NCI-H1436 (cell line): ENCODE measurements around the gene MYD88.
"Not testable (repeated sequence)": the region's sequence is repeated elsewhere in the genome, so short reads cannot be mapped to it uniquely, and the experiment has no call there.

Source experiments
- DNase-seq: peaks from one replicate; lab custom pipeline; 2025; lab: John Stamatoyannopoulos, UW

MYD88 gene

GRCh38 chr3:38142959-38143358 is 4.5 kb downstream of the MYD88 start:
- DNase-seq = no peak

DNA sequence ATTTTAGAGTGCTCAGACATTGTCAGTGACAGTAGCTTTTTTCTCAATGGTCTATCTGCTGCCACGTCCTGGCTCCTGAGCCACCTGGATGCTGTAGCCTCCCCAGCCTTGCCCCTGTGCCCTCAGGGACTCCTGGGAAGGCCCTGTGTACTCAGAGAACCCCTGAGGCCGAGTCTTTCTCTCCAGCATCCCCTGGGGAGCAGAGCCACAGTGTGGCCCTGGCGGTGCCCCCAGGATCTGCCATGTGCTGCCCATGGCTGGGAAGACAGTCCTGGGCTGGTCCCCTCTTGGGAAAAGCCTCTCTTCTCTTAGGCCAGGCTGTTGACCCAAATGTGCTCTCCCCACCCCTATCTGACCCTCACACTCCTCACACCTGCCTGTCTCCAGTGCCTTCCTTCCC is 5.0 kb downstream of the MYD88 start:
- no peak for DNase-seq

DNA sequence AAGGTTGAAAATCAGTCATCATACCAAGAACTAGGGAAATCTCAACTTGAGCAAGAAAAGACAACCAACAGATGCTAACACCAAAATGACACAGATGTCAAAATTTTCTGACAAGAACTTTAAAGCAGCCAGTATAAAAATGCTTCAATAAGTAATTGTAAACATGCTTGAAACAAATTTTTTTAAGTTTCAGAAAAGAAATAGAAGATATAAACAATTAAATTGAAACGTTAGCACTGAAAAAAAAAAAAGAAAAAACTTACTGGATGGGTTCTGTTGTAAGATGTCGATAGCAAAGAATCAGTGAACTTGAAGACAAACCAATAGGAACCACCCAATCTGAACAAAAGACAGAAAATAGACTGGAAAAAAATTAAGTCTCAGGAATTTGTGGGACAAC is 8.0 kb downstream of the MYD88 start:
- no peak for DNase-seq

DNA sequence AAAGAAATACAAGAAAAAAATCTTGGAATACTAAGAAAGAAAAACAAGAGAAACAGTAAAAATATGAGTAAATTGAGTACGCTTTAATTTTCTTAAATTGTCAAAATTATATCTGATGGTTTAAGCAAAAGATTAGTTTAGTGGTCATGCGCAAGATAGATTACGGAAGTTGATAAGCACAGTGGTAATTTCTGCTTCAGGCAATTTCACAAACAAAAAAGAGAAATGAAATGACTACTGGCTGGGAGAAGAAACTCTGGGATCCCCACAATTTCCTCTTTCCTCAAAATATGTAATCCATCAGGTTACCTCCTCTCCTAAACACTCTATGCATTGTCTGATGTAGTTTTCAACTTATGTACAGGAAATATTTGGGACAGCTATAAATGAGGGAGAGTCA is 9.0 kb downstream of the MYD88 start:
- DNase-seq = no peak

DNA sequence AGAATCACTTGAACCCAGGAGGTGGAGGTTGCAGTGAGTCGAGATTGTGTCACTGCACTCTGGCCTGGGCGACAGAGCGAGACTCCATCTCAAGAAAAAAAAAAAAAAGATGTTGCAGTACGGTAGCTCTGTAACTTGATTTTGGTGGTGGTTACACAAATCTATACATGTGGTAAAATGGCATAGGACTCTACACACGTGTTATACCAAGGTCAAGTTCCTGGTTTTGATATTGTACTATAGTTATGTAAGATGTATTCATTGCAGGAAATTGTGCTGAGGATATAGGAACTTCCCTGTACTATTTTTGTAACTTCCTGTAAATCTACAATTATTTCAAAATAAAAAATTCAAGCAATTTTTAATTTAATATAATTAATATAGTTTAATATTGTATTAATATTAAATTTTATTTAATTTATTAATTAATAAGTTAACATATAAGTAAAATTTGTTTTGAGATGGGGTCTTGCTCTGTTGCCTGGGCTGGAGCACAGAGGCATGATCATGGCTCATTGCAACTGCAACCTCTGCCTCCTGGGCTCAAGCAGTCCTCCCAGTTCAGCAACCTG is 9.9 kb downstream of the MYD88 start:
- DNase-seq = no peak

- DNase-seq = no peak
Measured at GRCh38 chr3:38149708-38150107, 11.2 kb downstream of the MYD88 start.

DNA sequence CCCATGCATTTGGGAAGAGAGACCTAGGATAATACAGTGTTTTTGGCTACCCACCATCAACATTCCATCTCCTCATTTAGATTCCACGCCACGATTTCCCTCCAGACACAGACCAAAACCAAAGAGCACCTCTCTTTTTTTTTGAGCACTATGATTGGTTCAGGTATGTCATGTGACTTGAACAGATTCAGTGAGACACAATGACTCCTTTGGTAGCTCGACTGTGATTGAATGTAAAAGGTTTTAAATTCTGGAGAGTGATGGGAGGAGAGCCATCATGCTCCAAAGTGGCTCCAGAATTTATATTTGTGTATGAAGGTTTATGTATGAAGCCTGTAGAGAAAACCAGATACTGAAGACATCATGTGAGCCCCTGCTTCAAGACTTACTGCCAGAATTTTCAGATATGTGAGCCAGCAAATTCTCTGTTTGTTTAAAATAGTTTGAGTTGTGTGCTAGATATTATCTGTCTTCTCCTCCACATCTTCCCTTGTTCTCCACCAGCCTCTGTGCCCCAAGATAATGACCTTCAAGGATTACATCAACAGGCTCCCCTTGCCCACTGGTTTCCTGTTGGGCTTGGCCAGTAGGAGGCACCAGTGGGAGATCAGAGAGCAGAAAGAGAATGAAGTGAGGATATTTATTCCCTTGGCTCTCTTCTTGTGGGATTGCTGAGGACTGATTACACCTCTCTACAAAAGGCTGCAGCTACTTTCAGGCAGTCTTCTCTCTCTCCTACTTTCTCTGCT is 12.5 kb downstream of the MYD88 start:
- no peak for DNase-seq

GRCh38 chr3:38151667-38152265 is 13.3 kb downstream of the MYD88 start:
- DNase-seq = no peak

DNA sequence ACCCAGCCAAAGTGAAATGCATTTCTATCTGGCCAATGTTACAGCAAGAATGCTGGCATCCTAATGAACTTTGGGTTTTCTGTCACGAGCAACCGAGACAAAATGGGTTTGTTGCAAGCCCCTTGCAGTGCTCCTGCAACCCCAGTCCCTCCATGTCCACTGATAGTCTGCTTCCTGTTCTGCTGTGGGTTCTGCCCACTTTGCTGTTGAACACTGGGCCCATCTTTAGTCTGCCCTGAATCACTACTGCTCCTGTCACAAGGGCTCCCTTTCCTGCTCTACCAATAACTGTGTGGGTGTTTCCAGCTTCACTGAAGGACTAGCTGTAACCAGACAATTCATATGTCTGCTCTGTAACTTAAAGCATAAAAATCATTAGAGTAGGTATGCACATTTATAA is 14.1 kb downstream of the MYD88 start:
- DNase-seq = no peak

GRCh38 chr3:38153221-38153620 is 14.8 kb downstream of the MYD88 start:
- DNase-seq = no peak

- no peak for DNase-seq
Measured at GRCh38 chr3:38154033-38154494, 15.6 kb downstream of the MYD88 start.

- DNase-seq = no peak
Measured at GRCh38 chr3:38154625-38155255, 16.3 kb downstream of the MYD88 start.

DNA sequence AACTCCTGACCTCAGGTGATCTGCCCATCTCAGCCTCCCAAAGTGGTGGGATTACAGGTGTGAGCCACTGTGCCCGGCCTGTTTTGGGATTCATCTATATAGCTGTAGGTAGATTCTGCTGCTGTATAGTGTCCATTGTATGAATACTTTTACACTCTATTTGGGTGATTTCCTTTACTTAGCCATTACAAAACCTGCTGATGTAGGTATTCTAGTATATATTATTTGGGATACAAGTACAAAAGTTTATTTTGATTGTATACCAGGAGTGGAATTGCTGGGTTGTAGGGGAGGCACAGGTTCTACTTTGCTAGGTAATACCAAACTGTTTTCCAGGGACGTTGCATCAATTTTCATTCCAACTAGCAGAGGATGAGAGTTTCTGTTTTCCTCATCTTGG is 17.4 kb downstream of the MYD88 start:
- DNase-seq = no peak

GRCh38 chr3:38157117-38157516 is 18.7 kb downstream of the MYD88 start:
- DNase-seq = no peak

DNA sequence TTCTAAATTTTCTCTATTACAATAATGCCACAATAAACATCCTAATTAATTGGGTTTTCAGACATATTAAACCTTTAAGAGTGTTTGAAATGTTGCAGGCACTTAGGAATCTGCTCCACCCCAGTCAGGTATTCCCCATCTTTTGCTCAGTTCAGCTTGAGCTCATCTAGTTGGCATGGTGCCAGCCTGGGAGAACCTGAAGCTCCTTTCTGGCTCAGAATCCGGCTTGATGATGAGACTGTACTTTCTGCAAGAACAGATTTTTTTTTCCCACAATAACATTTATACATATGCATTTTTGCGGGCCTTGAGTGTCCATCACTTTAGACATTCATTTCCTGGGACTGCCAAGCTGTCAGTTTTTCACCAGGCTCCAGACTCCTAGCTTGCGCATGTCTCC is 19.1 kb downstream of the MYD88 start:
- DNase-seq = no peak

DNA sequence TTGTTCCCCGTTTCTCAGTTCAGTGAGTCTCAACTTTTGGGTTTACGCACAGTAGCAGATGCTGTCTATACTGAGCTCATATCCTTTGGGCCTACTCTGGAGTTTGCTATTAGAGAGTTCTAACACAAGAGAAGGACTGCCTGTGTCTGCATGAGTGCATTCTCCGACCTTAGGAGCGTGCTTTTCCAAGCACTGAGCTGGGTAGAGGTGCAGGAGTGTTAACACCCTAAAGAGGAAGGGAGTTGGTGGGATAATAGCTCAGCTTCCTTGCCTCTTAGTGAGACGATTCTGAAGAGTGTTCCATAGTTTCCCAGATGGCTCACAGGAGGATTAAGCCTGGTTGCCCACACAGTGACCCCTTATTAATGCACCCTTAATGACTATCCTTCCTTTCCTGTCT is 20.0 kb downstream of the MYD88 start:
- DNase-seq = no peak

- DNase-seq = not testable (repeated sequence)
Measured at GRCh38 chr3:38160704-38161103, 22.2 kb downstream of the MYD88 start.

DNA sequence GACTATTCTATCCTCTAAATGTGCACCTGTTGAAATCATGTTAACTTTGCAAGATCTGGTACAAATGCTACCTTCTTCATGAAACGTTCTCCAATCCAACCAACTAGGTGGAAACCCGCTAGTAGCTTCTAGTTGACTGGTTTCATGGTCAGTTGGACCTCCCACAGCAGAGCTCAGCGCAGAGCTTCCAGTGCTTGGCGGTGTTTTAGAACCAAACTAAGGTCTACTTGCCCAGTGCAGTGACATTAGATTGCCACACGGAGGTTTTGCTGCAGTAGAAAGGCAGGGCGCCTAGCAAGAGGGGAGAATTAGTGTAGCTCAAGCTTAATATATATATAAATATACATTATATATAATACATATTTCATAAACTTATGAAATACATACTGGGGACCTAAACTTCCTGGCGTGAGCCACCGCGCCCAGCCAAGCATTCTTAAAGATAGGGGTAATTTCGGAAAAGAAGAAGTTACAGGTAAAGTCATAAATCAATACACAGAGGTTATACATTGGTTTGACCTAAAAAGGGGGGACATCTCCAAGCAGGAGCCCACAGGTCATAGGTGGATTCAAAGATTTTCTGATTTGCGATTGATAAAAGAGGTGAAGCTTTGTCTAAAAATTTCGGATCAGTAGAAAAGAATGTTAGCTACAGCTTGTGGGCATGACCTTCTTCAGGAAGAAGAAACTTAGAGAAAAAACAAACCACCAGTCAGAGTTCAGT is 24.8 kb downstream of the MYD88 start:
- no peak for DNase-seq

GRCh38 chr3:38163841-38164642 is 25.6 kb downstream of the MYD88 start:
- DNase-seq = no peak

- DNase-seq = no peak
Measured at GRCh38 chr3:38164643-38164951, 26.1 kb downstream of the MYD88 start.

DNA sequence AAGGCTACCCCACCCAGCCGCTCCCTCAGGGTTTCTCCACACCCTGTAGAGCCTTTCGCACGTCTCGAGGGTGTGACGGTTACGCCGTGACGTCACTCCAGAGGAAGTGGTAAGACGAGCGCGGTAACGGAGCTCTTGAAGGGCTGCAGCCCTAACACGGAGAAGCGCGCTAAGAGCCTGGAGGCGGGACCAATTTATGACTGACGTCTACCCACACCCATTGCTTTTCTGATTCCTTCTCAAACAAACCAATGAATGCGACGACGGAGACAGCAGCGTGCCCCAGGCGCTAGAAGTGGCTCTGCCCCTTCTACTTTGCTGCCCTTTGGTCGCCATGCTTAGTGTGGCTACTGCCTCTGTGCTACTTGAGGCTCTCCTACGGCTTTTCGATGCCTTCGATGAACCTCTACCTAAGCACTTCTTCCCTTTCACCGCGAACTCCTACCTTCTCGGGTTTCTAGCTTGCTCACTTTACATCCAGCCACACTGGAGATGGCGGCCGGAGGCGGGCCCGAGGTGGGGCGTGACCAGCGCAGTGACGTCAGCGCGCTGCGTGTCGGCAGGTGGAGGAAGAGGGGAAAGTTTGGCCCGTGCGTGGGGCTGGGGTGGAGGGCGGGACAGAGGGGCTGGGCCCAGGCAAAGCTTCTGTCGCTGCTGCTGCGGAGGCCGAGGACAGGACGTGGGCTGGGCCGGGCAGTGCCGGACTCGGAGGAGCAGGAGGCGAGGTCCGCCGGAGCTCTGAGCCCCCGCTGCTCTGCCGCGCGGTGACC is 26.7 kb downstream of the MYD88 start, which contains the start of gene OXSR1:
TSS of gene OXSR1 (plus strand) at position 586 of the 770 bp plus-strand sequence. CDS start 340 bp downstream, outside the sequence.
- peak; percentile 92 for DNase-seq
